Measurements from ENCODE around the gene PER1. TPM values are rescaled to one million over a fixed set of nuclear protein-coding genes. Genes with fewer than 3 reads are reported as not detected.

Gene PER1
- total RNA-seq, 1 experiment from 2014 or later: 5.6 TPM

DNA sequence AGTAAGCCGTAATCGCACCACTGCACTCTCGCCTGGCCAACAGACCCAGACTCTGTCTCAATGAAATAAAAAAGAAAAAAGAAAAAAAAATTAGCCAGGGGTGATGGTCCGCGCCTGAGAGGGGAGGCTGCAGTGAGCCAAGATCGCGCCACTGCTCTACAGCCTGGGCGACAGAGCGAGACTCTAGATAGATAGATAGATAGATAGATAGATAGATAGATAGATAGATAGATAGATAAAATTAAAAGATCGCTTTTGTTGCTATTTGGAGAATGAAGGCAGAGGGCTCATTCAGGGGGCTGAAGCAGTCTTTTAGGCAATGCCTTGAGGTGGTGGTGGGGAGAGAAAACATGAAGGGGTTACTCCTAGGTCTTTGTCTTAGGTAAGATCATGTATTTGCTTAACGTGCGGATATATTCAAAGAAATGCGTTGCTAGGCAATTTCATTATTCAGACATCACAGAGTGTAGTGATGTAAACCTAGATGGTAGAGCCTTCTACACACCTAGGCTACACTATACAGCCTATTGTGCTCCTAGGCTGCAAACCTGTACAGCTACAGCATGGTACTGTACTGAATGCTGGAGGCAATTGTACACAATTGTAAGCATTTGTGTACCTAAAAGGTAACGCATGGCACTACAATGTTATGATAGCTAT, 23.9 kb downstream of the PER1 start:
- in situ Hi-C loops (cut with HindIII; ENCODE audit: low pct_unique_long_range_greater_than_20kb, low sequenced_read_pairs): no loop called here
- no peak for DNase-seq (ENCODE audit: low read depth)

- in situ Hi-C loops (cut with HindIII; ENCODE audit: low pct_unique_long_range_greater_than_20kb, low sequenced_read_pairs): no loop called here
- peak; percentile 62 for DNase-seq (ENCODE audit: low read depth)
Measured at GRCh38 chr17:8126491-8127066, 25.6 kb downstream of the PER1 start.

DNA sequence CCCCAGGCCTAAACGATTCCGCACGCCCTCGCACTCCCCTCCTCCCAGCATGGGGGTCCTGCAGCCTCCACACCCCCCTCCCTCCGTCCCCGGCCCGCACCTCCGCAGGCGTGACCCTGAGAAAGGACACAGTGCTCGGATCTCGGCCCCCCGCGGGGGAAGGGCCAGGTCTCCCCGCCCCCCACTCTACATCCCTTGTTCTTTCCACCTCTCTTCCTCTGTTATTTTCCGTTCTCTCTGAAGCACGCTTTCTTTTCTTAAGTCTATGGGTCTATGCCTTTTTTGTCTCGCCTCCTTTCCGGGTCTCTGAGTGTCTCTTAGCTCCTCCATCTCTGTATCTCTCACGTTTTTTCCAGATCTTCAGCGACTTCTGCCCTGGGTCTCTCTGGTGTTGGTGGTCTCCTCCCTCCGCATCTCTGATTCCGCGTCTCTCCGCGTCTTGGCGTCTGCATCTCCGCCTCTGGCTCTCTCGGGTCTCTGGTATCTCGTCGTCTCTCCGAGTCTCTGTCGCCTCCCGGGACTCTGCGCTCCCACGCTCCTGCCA, 26.2 kb downstream of the PER1 start:
- peak; percentile 55 for DNase-seq (ENCODE audit: low read depth)
- in situ Hi-C loops (cut with HindIII; ENCODE audit: low pct_unique_long_range_greater_than_20kb, low sequenced_read_pairs): no loop called here

GRCh38 chr17:8125154-8125946, 26.9 kb downstream of the PER1 start:
- in situ Hi-C loops (cut with HindIII; ENCODE audit: low pct_unique_long_range_greater_than_20kb, low sequenced_read_pairs): no loop called here
- DNase-seq (ENCODE audit: low read depth): peak; percentile 64

- in situ Hi-C loops (cut with HindIII; ENCODE audit: low pct_unique_long_range_greater_than_20kb, low sequenced_read_pairs): no loop called here
- DNase-seq (ENCODE audit: low read depth): peak; percentile 26
Measured at GRCh38 chr17:8124350-8125153, 27.7 kb downstream of the PER1 start.

GRCh38 chr17:8123695-8124349, 28.4 kb downstream of the PER1 start, which contains the start of gene HES7:
Gene HES7, minus strand, starts transcription at chr17:8124106. Its CDS starts 22 bp downstream, at chr17:8124084.
- in situ Hi-C loops (cut with HindIII; ENCODE audit: low pct_unique_long_range_greater_than_20kb, low sequenced_read_pairs): no loop called here
- DNase-seq (ENCODE audit: low read depth): peak; percentile 32

DNA sequence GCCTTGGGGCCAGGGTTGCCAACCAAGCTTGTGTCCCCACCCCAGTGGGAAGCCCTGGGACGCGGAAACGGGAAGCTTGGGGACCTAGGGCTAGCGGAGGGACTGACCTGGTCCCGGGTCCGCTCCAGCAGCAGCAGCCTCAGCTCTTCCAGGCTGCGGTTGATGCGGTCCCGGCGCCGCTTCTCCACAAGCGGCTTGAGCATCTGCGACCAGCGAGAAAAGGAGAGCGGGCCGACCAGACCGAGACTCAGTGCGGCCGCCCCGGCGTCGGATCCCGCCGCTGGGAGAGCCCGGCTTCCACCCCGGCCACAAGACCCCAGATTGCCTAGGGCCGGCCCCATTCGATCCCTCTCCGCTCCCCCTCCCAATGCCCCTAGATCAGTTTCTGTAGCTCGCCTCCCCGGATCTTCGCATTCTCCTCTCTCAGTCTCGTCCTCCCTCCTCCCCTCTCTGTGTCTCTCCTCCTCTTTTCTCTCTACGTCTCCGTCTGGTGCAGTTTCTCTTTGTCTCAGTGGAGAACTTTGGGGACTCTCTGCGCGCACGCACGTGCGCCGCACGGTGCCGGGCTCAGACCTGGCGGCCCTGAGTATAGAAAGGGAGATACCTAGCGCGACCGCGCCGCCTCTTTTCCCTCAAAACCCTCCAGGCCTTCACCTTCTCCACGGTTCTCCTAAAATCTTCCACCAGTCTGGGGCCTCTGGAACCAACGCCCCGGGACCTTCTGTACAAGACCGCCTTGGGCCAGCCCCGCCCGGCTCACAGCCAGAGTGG, 29.1 kb downstream of the PER1 start:
- in situ Hi-C loops (cut with HindIII; ENCODE audit: low pct_unique_long_range_greater_than_20kb, low sequenced_read_pairs): no loop called here
- peak; percentile 24 for DNase-seq (ENCODE audit: low read depth)

DNA sequence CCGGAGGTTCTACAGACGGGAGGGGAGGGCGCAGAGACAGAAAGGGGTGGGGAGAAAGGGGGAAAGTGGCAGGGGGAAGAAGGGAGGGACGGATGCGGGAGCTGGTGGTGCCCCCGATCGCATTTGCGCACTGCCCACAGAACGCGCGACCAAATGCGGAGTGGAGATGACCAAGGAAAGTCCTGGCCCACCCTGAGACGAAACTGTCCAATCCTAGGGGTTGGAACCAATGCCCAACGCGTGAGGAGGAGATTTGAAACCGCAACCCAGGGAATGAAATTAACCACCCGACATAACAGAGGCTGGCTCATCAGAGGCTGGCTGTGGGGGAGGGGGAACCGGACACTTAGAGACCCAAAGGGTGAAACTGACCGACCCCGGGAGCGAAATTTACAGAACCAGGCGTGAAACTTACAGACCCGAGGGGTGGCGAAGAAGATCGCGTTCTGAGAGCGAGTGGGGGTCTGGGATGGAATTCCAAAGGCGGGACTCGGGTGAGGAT, 29.7 kb downstream of the PER1 start:
- in situ Hi-C loops (cut with HindIII; ENCODE audit: low pct_unique_long_range_greater_than_20kb, low sequenced_read_pairs): no loop called here
- peak; percentile 45 for DNase-seq (ENCODE audit: low read depth)

GRCh38 chr17:8121681-8122421, 30.4 kb downstream of the PER1 start:
- in situ Hi-C loops (cut with HindIII; ENCODE audit: low pct_unique_long_range_greater_than_20kb, low sequenced_read_pairs): no loop called here
- DNase-seq (ENCODE audit: low read depth): peak; percentile 74

DNA sequence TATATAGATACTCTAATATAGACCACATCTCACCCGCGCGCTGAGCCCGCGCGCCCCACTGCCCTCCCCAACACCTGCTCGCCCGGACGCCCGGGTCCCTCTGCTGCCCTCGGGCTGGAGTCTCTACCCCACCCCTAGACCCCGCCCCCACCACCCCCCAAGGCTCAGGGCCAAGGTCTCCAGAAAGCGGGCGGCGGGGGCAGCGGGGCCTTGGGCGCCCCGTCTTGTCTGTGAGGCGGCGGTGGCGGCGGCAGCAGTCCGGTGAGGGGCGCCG, 30.9 kb downstream of the PER1 start:
- DNase-seq (ENCODE audit: low read depth): no peak
- in situ Hi-C loops (cut with HindIII; ENCODE audit: low pct_unique_long_range_greater_than_20kb, low sequenced_read_pairs): no loop called here

GRCh38 chr17:8120520-8121406, 31.4 kb downstream of the PER1 start:
- DNase-seq (ENCODE audit: low read depth): peak; percentile 83

GRCh38 chr17:8119581-8120519, 32.4 kb downstream of the PER1 start:
- peak; percentile 89 for DNase-seq (ENCODE audit: low read depth)
- in situ Hi-C loops (cut with HindIII; ENCODE audit: low pct_unique_long_range_greater_than_20kb, low sequenced_read_pairs): no loop called here

More at GRCh38 chr17:8120520-8121406, 31.4 kb downstream of the PER1 start:
- in situ Hi-C loops (cut with HindIII; ENCODE audit: low pct_unique_long_range_greater_than_20kb, low sequenced_read_pairs): no loop called here

DNA sequence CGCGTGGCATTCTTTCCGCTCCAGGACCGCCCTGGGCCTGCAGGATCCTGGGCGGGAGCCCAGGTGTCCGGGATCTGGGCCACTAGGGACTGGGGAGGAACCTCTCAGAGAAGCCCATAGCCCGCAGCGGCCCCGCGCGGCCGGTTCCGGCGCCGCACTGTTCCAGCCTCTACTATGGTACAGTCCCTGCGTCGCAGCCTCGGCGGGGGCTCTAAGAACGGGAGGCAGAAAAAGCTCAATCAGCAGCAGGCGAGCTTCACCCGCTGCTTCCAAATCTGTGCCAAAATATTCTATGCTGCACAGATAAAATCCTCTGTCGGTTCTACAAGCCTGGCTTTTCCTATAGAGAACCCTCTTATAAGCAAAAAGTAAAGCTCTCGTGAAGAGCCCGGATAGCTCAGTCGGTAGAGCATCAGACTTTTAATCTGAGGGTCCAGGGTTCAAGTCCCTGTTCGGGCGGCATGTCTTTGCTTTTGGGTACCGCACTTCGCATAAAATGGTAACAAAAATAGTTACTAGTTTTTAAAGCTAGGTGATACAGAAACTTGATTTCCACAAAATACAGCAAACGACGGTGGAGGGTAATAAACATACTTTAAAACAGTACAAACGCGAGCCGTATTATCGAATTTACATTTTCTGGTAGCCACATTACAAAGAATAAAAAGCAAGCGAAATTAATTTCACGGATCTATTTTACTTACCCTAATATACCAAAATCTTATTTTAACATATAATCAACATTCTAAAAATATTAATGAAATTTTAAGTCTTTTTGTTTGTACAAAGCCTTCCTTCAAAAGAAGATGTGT, 33.2 kb downstream of the PER1 start:
- peak; percentile 73 for DNase-seq (ENCODE audit: low read depth)
- in situ Hi-C loops (cut with HindIII; ENCODE audit: low pct_unique_long_range_greater_than_20kb, low sequenced_read_pairs): no loop called here

All from Caki2 (cell line).